OCI-LY3 (cell line): ENCODE results near the gene FMN1.

Experiments used
- EZH2phosphoT487 ChIP-seq: fragments of 200-600 bp; shearing (Covaris generic); IDR thresholded peaks from 2 replicates; pipeline ENCODE4 v1.6.1; 2018; ENCODE audit warnings: antibody characterized with exemption, mixed run types, low read depth
- TF ChIP-seq, protein P1 (sequence below): fragments of 200-600, 300-600 bp; sonication (generic); IDR thresholded peaks from 2 replicates; pipeline ENCODE4 v1.5.1; 2014; ENCODE audit warnings: antibody characterized with exemption, low read length, low read depth

DNA sequence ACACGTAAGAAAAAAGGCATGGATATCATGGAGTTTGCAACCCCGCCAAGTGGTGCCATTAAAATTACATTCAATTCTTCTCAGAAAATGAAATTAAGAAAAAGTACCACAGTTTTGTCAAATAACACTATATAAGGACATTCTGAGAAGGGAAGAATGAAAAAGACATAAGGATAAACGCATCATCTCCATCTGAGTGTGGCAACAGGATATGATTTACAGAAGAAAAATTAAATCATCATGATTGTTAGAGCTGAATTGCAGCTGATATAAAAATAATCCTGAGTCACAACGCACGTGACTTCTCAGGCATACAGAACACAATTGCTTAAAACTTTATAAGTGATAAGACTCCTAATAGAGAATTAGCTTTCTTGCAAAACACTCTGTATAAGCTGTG is 342.9 kb downstream of the FMN1 start:
- TF ChIP-seq, protein P1, sequence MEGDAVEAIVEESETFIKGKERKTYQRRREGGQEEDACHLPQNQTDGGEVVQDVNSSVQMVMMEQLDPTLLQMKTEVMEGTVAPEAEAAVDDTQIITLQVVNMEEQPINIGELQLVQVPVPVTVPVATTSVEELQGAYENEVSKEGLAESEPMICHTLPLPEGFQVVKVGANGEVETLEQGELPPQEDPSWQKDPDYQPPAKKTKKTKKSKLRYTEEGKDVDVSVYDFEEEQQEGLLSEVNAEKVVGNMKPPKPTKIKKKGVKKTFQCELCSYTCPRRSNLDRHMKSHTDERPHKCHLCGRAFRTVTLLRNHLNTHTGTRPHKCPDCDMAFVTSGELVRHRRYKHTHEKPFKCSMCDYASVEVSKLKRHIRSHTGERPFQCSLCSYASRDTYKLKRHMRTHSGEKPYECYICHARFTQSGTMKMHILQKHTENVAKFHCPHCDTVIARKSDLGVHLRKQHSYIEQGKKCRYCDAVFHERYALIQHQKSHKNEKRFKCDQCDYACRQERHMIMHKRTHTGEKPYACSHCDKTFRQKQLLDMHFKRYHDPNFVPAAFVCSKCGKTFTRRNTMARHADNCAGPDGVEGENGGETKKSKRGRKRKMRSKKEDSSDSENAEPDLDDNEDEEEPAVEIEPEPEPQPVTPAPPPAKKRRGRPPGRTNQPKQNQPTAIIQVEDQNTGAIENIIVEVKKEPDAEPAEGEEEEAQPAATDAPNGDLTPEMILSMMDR: no peak
- TF ChIP-seq EZH2phosphoT487: no peak
